HepG2 (cell line): ENCODE data around the gene TRDMT1. TPM values are rescaled to one million over a fixed set of nuclear protein-coding genes. Genes with fewer than 3 reads are reported as not detected.
A peak's percentile ranks its signal among the peaks of the same experiment; 100 is the strongest.

ENCODE experiments used
- CTCF ChIP-seq: sonication (generic); formaldehyde crosslinking; IDR thresholded peaks from 2 replicates; pipeline ENCODE4 v1.5.0; 2020; ENCODE audit warnings: mild to moderate bottlenecking, missing genetic modification reagents, moderate library complexity
- KDM2A ChIP-seq: sonication (generic); formaldehyde crosslinking; IDR thresholded peaks from 2 replicates; pipeline ENCODE4 v1.4.0; 2020; ENCODE audit warnings: low read depth, missing genetic modification reagents, borderline replicate concordance
- ZNF552 ChIP-seq: sonication (generic); formaldehyde crosslinking; IDR thresholded peaks from 2 replicates; pipeline ENCODE4 v1.9.0; 2022; ENCODE audit warnings: missing genetic modification reagents, mild to moderate bottlenecking, borderline replicate concordance
- polyA plus RNA-seq, 8 experiments: library from polyadenylated mRNA; depleted of rRNA in 3 of 8; stranded (reverse) in 7 of 8; unstranded in 1 of 8; fragments of >200 nt; fragmentation: Illumina TruSeq in 4 of 8; extraction: Trizol in 4 of 8; gene quantifications; 2 replicates each; pipeline versions ENCODE4 v1.2.1 to v1.2.3, GENCODE V29; 2011 to 2016; ENCODE audit warnings: low read depth in 4 of 8, missing spikeins in 1 of 8, mixed read lengths in 1 of 8; ENCODE audit not compliant: insufficient read depth in 1 of 8
- total RNA-seq, 5 experiments: library from RNA; depleted of rRNA; stranded (reverse); fragments of >200 nt; fragmentation: Illumina TruSeq; extraction: Trizol; gene quantifications; 2 replicates each; pipeline ENCODE4 v1.2.3, GENCODE V29; 2016; ENCODE audit warnings: low read depth in 1 of 5
- TF ChIP-seq, protein P1 (sequence below): IDR thresholded peaks from 2 replicates; pipeline ENCODE4 v1.4.0; 2020; ENCODE audit warnings: mild to moderate bottlenecking, missing genetic modification reagents
- TF ChIP-seq, protein P2 (sequence below): sonication (generic); formaldehyde crosslinking; IDR thresholded peaks from 2 replicates; pipeline ENCODE4 v1.4.0; 2020; ENCODE audit warnings: mild to moderate bottlenecking, missing genetic modification reagents, borderline replicate concordance

Gene TRDMT1
- total and polyA plus RNA-seq, 2 of the 13 experiments (the other 11 are each of a cell fraction or from before 2014, with no cell fraction given), result 2.0 to 3.0 TPM

GRCh38 chr10:17101910-17102266 is 99.6 kb downstream of the TRDMT1 start (continued):
- TF ChIP-seq CTCF (CRISPR knock-in tag), result no peak
- TF ChIP-seq, protein P1, sequence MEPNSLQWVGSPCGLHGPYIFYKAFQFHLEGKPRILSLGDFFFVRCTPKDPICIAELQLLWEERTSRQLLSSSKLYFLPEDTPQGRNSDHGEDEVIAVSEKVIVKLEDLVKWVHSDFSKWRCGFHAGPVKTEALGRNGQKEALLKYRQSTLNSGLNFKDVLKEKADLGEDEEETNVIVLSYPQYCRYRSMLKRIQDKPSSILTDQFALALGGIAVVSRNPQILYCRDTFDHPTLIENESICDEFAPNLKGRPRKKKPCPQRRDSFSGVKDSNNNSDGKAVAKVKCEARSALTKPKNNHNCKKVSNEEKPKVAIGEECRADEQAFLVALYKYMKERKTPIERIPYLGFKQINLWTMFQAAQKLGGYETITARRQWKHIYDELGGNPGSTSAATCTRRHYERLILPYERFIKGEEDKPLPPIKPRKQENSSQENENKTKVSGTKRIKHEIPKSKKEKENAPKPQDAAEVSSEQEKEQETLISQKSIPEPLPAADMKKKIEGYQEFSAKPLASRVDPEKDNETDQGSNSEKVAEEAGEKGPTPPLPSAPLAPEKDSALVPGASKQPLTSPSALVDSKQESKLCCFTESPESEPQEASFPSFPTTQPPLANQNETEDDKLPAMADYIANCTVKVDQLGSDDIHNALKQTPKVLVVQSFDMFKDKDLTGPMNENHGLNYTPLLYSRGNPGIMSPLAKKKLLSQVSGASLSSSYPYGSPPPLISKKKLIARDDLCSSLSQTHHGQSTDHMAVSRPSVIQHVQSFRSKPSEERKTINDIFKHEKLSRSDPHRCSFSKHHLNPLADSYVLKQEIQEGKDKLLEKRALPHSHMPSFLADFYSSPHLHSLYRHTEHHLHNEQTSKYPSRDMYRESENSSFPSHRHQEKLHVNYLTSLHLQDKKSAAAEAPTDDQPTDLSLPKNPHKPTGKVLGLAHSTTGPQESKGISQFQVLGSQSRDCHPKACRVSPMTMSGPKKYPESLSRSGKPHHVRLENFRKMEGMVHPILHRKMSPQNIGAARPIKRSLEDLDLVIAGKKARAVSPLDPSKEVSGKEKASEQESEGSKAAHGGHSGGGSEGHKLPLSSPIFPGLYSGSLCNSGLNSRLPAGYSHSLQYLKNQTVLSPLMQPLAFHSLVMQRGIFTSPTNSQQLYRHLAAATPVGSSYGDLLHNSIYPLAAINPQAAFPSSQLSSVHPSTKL (CRISPR knock-in tag), result peak; percentile 30; the same call in 1 of the 2 replicates
- TF ChIP-seq, protein P2, sequence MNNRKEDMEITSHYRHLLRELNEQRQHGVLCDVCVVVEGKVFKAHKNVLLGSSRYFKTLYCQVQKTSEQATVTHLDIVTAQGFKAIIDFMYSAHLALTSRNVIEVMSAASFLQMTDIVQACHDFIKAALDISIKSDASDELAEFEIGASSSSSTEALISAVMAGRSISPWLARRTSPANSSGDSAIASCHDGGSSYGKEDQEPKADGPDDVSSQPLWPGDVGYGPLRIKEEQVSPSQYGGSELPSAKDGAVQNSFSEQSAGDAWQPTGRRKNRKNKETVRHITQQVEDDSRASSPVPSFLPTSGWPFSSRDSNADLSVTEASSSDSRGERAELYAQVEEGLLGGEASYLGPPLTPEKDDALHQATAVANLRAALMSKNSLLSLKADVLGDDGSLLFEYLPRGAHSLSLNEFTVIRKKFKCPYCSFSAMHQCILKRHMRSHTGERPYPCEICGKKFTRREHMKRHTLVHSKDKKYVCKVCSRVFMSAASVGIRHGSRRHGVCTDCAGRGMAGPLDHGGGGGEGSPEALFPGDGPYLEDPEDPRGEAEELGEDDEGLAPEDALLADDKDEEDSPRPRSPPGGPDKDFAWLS (CRISPR knock-in tag), result no peak
- no peak for TF ChIP-seq KDM2A (CRISPR knock-in tag)
- TF ChIP-seq ZNF552, result no peak
